GM12878 (cell line): ENCODE measurements around the gene LCOR. TPM values are rescaled to one million over a fixed set of nuclear protein-coding genes. Genes with fewer than 3 reads are reported as not detected.

Source experiments
- BCLAF1 ChIP-seq: fragments of 450-650 bp; IDR thresholded peaks from 2 replicates; pipeline ENCODE4 v1.6.1; 2017; ENCODE audit warnings: antibody characterized with exemption, mild to moderate bottlenecking, moderate library complexity
- CBFB ChIP-seq: IDR thresholded peaks from 2 replicates; pipeline ENCODE4 v1.6.1; 2016; ENCODE audit warnings: antibody characterized with exemption, low read depth
- CHD4 ChIP-seq: fragments of 200-600 bp; sonication (generic); IDR thresholded peaks from 2 replicates; pipeline ENCODE4 v1.6.1; 2016; ENCODE audit warnings: mild to moderate bottlenecking
- DPF2 ChIP-seq: fragments of 450-650 bp; IDR thresholded peaks from 2 replicates; pipeline ENCODE4 v1.6.1; 2017; ENCODE audit warnings: mild to moderate bottlenecking
- E2F8 ChIP-seq: fragments of 450-650 bp; IDR thresholded peaks from 2 replicates; pipeline ENCODE4 v1.6.1; 2018; ENCODE audit warnings: mild to moderate bottlenecking, low read depth, moderate library complexity; ENCODE audit not compliant: partially characterized antibody
- HDGF ChIP-seq: fragments of 450-650 bp; IDR thresholded peaks from 2 replicates; pipeline ENCODE4 v1.6.1; 2016; ENCODE audit warnings: antibody characterized with exemption
- JUNB ChIP-seq: IDR thresholded peaks from 2 replicates; pipeline ENCODE4 v1.6.1; 2016; ENCODE audit warnings: antibody characterized with exemption, mild to moderate bottlenecking
- LARP7 ChIP-seq: fragments of 450-650 bp; IDR thresholded peaks from 2 replicates; pipeline ENCODE4 v1.6.1; 2017; ENCODE audit warnings: mild to moderate bottlenecking
- PML ChIP-seq: IDR thresholded peaks from 2 replicates; pipeline ENCODE4 v1.6.1; 2012; ENCODE audit warnings: low read length, inconsistent platforms
- RCOR1 ChIP-seq: conservative IDR thresholded peaks from 2 replicates; pipeline ENCODE4 v1.6.1; 2012; ENCODE audit warnings: low read depth, low read length, improper control_type of control experiment
- SKIL ChIP-seq: fragments of 450-650 bp; IDR thresholded peaks from 2 replicates; pipeline ENCODE4 v1.6.1; 2017; ENCODE audit warnings: mild to moderate bottlenecking, low read depth, inconsistent platforms; ENCODE audit not compliant: poor library complexity, severe bottlenecking
- SPI1 ChIP-seq: IDR thresholded peaks from 2 replicates; pipeline ENCODE4 v1.6.1; 2011; ENCODE audit warnings: low read depth, mild to moderate bottlenecking, low read length, moderate library complexity, borderline replicate concordance; ENCODE audit not compliant: insufficient read depth
- USF2 ChIP-seq: IDR thresholded peaks from 2 replicates; pipeline ENCODE4 v1.6.1; 2011; ENCODE audit warnings: low read depth, low read length, improper control_type of control experiment, borderline replicate concordance
- WRNIP1 ChIP-seq: IDR thresholded peaks from 2 replicates; pipeline ENCODE4 v1.6.1; 2011; ENCODE audit warnings: low read depth, low read length, improper control_type of control experiment, borderline replicate concordance
- ZBTB11 ChIP-seq: fragments of 450-650 bp; formaldehyde crosslinking; IDR thresholded peaks from 2 replicates; pipeline ENCODE4 v1.5.0; 2022; ENCODE audit warnings: mild to moderate bottlenecking, missing genetic modification characterization
- ZNF24 ChIP-seq: fragments of 450-650 bp; IDR thresholded peaks from 2 replicates; pipeline ENCODE4 v1.6.1; 2017; ENCODE audit warnings: antibody characterized with exemption, mild to moderate bottlenecking
- polyA plus RNA-seq, 11 experiments: library from polyadenylated mRNA; depleted of rRNA in 4 of 11; unstranded in 6 of 11; stranded (reverse) in 5 of 11; fragments of >200 nt; fragmentation: Nextera tagmentation in 4 of 11; fragmentation: Illumina TruSeq in 1 of 11; extraction: Ambion mirVana in 4 of 11; extraction: Trizol in 1 of 11; gene quantifications; 1 replicate in 1 of 11; 2 replicates in 10 of 11; pipeline versions ENCODE4 v1.2.1 to v1.2.3, GENCODE V29; 2011 to 2016; ENCODE audit warnings: inconsistent platforms in 2 of 11, missing spikeins in 2 of 11, low read depth in 1 of 11
- total RNA-seq, 4 experiments: library from RNA; depleted of rRNA in 3 of 4; stranded (reverse); fragments of >200 nt in 3 of 4; fragmentation: Illumina TruSeq in 1 of 4; extraction: Trizol in 1 of 4; gene quantifications; 2 replicates each; pipeline versions ENCODE4 v1.2.1 to v1.2.3, GENCODE V29; 2013 to 2021

LCOR gene
- total and polyA plus RNA-seq, 10 of the 15 experiments (the other 5 are each of a cell fraction or from before 2014, with no cell fraction given) = 1.6 to 22.0 (median 13.2) TPM

GRCh38 chr10:96978621-96979154 lies 146.6 kb downstream of the LCOR start (continued):
- peak; percentile 44 for TF ChIP-seq SKIL
- TF ChIP-seq DPF2 = peak; percentile 37; the same call in 1 of the 2 replicates
- no peak for TF ChIP-seq CHD4
- TF ChIP-seq HDGF = no peak
- no peak for TF ChIP-seq BCLAF1
- TF ChIP-seq CBFB = peak; percentile 37; the same call in 1 of the 2 replicates
- no peak for TF ChIP-seq SPI1
- no peak for TF ChIP-seq ZNF24
- TF ChIP-seq JUNB = peak; percentile 89
- peak; percentile 52; the same call in 1 of the 2 replicates for TF ChIP-seq PML
- TF ChIP-seq RCOR1 = 0 out of 2 replicates have a peak, but pooled peaks have one; percentile 56
- TF ChIP-seq E2F8 = no peak
- TF ChIP-seq ZBTB11 (CRISPR knock-in tag) = no peak
- TF ChIP-seq WRNIP1 = no peak
- no peak for TF ChIP-seq LARP7
- TF ChIP-seq USF2 = no peak
- TF ChIP-seq, all 136 proteins: peak for 27
